Measurements from ENCODE around the gene ZBTB17.
"Not testable (repeated sequence)": the region's sequence is repeated elsewhere in the genome, so short reads cannot be mapped to it uniquely, and the experiment has no call there.

ZBTB17 gene

DNA sequence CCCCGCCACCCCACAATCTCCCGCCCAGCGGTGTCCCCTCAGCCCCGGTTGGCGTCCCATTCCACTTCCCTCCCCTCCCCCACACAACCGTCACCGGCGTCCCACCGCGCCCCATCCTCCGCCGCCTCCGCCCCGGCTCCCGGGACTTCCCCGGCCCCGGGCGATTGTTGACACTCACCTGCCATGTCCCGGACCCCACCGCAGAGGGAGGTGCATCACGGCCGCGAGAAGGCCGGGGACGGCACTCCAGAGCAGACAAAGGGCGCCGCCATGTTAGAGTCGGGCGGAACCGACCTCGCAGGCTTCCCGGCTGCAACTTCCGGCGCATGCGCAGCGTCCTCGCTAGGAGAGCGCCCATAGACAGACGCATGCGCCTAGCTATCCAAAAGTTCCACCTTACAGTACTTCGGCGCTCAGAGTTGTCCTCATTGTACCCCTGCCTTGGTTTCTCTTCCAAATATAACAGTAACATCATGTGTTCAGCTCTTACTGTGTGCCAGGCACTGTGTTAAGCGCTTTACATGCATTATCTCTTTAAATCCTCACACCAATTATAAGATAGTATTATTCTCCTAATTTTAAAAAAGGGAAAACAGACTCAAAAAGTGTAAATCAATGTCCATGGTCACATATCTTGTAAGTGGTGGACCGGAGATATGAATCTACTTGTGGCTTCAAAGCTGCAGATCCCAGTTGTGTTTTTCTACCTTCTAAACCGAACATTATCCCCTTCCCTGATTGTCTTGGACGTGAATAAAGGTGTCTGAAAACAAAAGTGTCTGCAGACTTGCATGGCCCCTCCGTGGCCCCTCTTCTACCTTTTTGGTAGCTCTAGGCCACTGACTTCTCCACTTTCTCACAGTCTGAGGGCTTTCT, at the start of gene ZBTB17:
TSS of gene ZBTB17 (minus strand) at position 297 of the 876 bp plus-strand sequence. CDS start 27,606 bp downstream, outside the sequence.
- peak; percentile 98 for DNase-seq

DNA sequence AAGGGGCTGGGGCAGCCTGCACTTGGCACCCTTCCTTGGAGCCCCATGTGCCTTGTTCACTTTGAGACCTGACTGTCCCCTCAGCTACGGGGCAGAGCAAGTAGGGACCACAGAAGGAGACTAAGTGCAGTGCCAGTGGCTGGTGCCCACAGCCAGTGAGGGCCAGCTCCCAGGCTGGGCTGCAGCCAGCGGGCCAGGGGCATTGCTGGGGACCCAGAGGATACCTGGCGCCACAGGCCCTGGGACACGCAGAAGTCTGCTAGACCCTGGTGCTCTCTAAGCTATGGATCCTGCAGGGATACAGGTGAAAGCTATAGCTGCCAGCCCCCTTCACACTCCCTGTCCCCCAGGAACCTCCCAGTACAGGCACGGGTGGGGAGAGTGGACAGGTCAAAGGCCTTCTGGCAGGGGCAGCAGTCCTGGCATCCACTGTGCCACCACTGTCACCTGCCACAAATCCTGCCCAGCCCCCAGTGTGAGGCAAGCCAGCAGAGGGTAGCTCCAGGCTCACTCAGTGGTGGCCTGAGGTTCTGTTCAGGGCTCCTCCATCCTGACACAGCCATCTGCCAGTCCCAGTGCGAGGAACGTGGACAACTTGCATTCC, 47.3 kb upstream of the ZBTB17 start:
- no peak for DNase-seq

DNA sequence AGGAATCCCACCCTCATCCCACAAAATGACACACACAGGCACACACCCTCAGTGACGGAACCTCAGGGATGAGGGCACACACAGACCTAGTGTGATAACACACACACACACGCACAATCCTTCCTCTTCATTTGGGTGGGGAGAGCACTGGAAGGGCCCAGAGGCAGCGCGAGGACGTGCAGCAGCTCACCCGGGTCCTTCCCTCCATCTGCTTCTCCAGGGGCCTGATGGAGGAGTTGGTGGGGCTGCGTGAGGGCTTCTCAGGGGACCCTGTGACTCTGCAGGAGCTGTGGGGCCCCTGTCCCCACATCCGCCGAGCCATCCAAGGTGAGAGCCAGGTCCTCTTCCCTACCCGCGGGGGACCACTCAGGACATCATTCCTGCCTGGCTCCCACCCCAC, 46.5 kb upstream of the ZBTB17 start:
- no peak for DNase-seq

DNA sequence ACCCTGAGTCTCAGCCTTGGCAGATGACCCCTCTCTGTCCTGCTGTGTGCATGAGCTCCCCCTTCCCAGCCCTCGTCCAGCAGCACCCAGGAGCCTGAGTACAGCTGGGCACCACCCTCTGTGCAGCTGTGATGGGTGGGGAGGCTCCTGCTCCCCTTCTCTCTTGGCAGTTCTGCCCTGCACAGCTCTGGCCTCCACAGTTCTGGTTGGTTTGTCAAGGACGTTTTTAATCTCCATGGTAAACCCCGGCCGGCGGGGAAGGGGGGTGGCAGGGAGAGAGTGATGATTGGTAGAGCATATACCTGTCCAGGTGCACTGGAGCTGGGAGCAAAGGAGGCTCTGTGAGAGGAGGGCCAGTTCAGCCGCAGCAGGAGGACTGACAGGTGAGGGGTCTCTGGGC, 45.8 kb upstream of the ZBTB17 start, which contains the start of gene CLCNKA:
TSS of gene CLCNKA (plus strand) at position 356 of the 400 bp plus-strand sequence. CDS start 584 bp downstream, outside the sequence.
- no peak for DNase-seq

DNA sequence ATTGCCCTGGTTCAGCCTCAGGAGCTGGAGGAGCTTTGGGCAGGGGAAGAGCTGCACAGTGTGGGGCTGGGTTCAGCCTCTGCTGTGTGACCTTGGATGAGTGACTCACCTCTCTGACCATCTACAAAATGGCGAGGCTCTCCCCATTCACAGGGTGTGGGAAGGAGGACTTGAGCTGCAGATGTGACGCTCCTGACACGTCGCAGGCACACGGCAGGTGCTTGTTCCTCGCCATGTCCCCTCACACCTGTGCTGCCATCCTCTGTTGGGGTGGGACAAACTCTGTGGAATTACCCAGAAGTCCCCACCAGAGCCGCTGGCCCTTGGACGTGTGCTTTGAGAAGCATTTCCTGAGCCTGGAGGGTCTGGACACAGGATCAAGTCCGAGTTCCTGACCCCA, 45.0 kb upstream of the ZBTB17 start:
- not testable (repeated sequence) for DNase-seq

DNA sequence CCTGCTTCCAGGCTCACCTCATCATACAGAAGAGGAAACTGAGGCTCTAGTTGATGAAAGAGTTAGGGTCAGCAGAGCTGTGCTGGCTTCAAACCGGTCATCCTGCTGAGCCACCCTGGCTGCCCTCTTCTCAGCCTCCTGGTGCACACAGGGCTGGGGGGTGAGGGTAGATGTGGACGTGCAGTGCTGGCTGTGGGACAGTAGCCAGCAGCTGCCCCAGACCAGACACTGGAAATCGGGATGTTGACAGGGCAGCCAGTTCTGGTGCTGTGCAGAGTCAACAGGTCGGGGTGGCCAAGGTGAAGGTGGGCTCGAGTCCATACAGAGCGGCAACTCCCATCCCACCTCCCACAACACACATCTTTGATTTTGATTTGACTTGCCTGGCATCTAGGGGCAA, 44.4 kb upstream of the ZBTB17 start:
- DNase-seq = no peak

DNA sequence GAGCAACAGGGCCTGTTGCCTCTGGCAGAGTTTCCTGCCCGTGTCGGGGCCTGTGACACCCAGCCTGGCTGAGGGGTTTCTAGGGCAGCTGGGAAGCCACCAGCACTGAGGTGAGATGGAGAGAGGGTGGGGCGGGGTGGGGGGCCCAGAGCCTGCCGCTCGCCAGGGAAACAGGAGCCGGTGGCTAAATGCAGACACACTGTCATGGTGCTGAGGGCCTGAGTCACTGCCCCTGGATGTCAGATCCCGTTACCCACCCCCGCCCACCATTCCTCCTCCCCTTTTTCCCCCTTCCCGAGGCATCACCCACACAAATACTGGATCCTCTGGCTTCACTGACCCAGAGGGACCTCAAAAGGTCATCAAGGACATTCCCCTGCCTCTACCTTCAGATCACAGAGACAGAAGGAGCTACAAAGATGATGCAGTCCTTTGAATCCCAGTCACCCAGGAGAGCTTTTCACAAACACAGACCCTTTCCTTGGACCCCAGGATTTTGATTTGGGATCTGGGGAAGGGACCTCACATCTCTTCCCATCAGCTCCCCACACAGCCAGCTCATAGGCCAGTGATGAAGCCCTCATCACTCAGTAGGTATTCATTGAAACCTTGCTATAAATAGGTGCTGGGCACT, 43.9 kb upstream of the ZBTB17 start:
- no peak for DNase-seq

DNA sequence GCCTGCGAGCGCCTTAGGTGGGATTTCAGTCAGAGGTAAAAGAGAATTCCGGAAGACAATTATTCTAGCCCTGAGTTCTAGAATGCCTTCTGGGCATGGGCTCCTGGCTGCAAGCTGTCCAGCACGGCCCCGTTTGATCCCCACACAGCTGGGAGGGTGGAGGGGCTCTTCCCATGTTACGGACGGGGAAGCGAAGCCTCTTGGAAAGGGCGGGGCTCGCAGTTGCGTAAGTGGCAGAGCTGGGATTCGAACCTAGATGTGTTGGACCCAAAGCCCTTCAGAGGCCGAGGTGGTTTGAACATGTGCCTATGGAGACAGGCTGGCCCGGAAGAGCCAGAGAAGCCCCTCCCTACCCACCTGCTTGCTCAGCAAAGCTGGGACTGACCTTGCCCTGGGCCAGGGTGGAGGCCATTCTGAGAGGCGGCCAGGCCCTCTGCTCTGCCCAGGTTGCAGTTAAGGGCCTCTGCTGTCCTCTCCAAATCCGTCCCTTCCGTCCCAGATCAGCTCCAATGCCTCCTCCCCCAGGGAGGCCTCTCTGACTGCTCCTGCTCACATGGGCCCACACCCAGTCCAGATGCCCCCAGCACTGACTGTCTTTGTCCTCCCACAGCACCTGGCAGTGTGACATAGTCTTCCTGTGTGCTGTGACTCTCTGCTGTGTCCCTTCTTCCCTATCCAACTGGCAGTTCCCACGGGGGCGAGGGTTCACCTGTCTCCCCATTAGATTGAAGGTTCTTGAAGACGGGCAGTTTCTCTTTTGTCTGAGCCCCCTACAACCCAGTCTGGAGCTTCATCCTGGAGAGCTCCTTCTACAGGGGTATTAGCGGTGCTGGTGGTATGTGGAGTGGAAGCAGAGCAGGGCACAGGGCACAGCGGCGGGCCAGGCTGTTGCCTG, 43.1 kb upstream of the ZBTB17 start:
- no peak for DNase-seq

DNA sequence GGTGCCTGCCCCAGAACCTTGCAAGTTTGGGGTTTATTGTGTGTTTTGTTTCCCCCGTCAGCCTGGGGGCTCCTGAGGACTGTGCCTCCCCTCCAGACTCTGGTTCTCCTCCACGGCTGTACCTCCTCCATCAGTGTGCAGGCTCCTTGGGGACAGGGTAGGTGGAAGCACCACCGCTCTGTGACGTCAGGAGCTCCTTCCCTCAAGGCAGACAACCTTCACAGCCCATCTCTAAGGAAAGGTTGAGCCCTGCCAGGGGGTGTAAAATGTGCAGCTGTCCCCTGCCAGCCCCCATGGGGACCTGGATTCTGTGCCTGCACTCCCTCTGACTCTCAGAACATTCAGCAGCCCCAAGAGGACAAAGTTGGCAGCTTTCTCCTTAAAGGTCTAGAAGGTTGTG, 42.4 kb upstream of the ZBTB17 start:
- DNase-seq = no peak

DNA sequence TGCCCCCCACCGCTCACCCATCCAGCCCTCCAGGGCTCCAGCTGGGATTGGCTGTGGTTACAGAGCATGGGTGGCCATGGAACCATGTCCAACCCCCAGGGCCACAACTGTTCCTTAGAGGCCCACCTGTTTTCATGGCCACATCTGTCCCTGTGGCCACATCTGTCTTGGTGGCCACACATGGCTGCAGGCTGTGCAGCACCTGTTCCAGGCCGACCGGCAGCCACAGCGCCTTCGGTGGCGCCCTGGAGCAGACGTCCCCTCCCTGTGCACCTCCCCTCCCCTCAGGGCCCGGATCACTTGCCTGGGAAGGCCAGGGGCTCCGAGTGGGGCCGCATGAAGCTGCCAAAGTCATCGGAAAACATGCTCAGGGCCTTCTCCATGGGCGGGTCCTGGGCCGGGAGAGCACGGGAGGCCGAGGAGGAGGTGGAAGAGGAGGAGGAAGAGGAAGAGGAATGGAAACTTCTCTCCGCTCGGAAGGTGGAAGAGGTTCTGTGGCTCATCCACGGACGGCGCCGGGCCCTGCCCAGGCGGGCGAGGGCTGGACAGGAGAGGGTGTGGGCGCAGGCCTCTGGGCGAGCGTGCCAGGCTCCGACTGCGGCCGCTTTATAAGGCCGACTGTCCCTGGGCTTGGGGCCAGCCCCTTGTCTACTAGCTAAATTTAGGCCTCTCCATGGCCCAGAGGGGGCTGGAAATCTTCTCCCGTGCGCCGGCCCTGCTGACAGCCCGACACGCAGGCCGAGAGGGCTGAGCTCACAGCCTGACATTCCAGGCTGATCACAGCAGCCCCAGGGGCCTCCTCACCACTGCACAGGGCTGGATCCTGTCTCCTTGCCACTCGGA, 41.8 kb upstream of the ZBTB17 start, which contains the start of gene HSPB7:
TSS of gene HSPB7 (minus strand) at position 583 of the 843 bp plus-strand sequence. CDS start at position 503, 80 bp downstream.
- DNase-seq = peak; percentile 78

DNA sequence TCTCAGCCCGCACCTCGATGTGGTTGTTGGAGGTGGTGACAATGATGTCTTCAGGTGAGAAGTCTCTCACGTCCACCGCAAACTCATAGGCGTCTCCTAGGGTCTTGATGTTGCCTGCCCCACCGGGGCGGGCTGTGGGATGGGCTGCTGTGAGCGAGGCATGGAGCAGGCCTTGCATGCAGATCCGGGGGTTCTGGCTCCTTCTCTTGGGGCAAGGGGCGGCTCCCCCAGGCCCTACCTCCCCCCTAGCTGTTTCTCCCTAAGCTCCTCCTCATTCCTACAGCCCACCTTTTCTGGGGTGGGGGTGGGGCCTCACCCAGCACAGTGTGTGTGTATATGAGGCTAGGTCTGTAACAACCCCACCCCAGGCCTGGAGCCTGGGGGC, 41.2 kb upstream of the ZBTB17 start:
- DNase-seq = no peak

DNA sequence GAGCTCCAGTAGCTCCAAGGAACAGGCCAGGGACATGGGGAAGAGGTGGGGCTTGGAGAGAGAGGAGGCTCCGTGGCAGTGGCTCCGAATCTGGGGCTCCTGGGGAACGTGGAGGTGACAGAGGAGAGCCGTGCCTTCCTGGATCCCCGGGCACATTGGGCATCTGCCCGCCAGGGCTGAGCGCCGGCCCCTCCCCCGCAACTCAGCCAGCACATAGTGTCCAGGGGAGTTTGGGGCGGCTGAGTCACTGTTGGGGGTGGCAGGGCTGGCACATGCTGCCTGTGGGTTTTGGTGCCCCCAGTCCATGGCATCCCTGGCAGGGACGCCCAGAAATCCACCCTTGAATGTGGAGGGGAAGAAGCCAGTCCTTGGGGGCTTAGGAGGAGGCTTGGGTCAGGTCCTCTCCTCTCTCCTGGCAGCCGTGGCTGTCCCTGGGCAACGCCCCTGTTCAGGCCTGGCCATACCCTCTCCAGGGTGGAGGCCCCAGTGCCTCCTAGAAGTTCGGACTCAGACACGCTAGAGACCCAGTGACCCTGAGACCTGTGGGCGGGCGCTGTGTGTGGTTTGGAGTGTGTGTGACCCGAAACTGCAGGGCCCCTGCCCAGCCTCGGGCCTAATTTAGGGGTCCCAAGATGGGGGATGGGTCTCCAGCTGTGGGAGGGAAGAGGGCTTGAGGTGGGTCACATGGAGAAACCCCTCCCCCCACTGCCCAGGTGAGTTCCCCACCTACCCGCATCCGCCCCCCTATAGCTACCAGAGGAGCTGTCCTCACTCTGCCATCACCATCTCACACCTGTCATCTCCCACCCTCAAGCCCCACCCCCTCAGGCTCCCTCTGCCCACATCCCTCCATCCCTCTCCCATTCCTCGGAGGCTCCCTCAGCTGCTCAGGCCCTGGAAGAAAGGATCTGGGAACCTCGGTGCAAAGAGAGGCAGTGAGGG, 40.3 kb upstream of the ZBTB17 start:
- DNase-seq = no peak

DNA sequence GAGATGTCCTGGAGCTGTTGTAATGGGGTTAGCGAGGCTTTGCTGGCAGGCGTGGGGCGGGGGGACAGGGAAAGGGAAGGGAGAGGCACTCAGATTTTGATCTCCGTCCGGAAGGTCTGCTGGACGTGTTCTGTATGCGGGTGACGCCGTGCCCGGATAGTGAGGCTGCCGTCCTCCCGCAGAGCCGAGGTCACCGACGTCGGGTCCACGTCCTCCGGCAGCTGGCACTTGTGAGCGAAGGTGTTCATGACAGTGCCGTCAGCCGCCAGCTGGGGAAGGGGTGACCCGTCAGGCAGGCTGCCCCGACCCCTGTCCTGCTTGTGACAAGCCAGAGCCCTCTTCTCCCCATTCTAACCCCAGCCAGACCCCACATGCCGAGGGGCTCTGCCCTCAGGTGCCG, 39.6 kb upstream of the ZBTB17 start:
- DNase-seq = no peak

DNA sequence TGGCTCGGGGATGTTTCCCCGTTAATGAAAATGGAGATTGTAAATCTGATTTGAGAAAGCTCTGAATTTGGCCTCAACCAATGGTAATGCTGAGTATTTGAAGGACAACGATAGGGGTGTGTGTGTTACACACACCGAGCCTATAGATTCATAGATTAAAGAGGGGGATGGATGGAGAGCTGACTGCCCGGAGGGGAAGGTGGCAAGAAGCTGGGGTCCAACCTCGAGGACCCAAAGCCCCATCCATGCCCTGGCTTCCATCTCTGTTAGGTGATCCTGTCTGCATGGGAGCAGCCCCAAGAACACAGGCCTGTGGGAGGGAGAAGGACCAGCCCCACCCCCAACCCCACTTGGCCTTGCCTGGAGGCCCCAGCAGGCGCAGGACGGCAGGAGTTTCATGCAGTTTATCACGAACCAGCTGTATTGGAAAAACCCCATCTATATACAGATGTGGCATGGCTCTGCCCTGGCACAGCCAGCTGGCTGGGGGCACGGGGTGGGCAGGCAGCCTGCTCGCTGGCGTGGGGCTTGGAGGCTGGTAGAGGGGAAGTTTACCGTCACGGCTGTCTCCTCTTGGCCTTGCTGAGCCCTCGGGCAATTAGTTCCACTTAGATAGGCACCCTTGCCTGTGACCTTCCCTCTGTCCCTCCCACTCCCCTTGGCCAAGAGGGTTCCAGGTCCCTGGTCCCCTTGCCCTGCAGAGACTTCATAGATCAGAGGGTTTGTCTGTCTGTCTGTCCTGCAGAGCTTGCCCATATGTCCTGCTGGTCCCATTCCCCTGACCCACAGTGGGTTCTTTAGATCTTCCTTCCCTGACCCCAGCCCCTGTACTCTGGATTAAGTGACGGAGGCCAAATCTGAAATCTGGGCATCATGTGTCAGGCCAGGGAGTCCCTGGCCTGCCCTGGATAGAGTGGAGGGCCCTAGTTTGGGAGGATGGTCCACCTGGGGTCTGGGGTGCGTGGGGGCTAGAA, 38.9 kb upstream of the ZBTB17 start:
- DNase-seq = peak; percentile 85

DNA sequence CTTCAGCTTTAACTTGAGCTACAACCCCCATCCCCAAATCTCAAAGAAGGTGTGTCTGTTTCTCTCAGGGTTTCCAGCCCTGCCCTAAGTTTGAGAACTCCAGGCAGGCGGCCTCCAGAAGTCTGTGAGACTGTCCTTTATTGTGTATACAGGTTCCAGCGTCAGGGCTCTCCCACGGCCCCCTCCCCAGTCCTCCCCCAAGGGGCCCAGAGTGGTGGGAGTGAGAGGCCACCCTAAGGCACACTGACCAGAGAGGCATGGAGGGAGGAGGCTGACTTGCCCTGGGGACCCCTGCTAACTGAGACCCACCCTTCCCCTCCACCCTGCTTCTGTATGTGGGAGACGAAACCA, 38.0 kb upstream of the ZBTB17 start:
- no peak for DNase-seq

DNA sequence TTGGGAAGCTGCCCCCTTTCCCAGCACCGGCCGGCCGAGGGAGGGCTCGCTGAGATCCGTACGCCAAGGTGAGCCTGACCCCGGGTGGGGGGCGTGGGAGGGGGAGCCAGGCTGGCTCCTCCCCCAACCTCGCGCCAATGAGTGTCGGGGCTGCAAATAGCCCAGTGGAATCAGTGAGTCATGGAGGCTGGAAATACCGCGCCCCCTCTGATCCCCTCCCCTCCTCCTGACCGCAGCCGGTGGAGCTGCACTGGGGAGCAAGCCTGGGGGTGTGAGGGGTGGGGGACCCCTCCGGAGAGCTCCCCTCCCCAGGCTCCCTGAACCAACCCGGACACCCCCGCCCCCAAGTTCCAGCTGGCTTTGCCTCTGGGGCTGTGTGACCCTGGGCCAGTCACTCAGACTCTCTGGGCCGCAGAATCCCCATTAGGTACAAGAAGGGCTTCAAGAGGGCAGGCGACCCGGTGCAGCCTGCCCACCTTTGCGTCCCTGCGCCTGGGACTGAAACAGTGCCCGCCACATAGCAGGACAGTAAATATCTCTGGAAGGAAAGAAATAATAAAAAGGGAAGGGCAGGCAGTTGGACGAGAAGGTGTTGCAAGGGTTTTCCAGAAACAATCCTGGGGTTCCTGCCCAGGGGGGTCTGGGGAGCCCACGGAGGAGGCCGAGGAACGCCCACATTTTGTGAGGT, 37.5 kb upstream of the ZBTB17 start:
- peak; percentile 86 for DNase-seq

DNA sequence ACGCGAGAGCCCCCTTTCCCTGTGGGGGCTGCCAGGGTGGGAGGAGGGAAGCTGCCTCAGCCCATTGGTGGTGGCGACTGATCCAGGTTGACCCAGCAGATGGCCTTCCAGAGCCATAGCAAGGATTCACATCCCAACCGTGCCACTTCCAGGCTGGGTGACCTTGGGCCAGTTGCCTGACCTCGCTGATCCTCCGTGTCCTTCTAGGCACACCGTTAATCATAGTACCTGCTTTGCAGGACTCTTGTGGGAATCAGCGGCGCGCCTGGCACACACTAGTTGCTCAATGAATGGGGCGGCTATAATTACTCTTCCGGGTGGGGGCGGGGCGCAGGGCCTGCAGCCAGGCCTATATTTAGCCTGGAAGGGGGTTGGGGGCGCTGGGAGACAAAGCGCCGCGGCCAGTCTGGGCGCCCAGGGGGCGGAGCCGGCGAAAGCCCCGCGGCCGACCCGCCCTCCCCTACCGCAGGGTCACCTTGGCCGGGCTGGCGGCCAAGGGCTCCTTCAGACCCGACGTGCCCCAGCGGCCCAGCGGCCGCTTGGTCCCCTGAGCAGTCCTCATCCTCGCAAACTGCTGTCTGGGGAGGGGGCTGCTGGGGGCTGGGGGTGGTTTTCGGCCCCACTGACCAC, 36.8 kb upstream of the ZBTB17 start:
- peak; percentile 95 for DNase-seq

DNA sequence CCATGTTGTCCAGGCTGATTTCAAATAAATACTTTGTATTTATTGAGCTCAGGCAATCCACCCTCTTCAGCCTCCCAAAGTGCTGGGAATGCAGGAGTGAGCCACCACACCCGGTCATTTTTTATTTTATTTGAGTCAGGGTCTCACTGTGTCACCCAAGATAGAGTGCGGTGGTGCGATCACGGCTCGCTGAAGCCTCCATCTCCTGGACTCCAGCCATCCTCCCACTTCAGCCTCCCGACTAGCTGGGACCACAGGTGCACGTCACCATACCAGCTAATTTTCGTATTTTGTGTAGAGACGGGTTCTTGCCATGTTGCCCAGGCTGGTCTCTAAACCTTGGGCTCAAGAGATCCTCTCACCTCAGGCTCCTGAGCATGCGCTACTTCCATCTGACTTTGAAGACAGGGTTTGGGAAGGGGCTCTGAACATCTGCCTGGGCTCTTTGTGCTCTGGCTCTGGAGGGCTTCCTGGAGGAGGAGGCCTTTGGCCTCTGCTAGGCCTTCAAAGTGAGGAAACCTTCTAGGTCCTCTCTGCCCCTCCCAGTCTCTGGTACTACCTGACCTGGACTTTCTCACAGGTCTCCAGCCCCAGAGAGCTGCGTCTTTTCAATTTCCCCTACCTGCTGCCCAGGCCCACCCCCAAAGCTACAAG, 36.2 kb upstream of the ZBTB17 start:
- no peak for DNase-seq
